ENCODE results near the gene U2SURP. TPM values are rescaled to one million over a fixed set of nuclear protein-coding genes. Genes with fewer than 3 reads are reported as not detected.

The U2SURP gene
- total and polyA plus RNA-seq, 2 donors (not counting 1 experiment from before 2014, with no cell fraction given), result 15.1 to 138 TPM

DNA sequence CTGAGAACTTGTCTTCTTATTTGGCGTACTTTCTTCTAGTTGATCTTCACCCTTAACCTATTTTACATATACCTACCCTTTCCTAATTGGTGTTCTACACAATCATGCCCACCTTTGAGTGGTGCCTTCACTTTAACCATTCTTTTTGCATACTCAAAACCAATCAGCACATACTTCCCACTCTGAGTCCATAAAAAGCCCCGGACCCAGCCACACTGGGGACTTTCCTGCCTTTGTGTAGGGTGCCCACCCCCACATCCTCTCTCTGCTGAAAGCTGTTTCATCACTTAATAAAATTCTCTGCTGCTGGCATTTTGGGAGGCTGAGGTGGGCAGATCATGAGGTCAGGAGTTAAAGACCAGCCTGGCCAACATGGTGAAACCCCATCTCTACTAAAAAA is 102.3 kb downstream of the U2SURP start:
- H3K9me3 Mint-ChIP-seq (ENCODE audit: insufficient read depth), result peaks cover 10% of the 10 kb centered on the region
- WGBS (ENCODE audit: insufficient coverage), result 71% methylated on average over 2 of the region's 2 CpGs
- DNase-seq (no peak), ATAC-seq (ENCODE audit: low read depth) (no peak)
- no peak overlapping the region for H3K4me3 Mint-ChIP-seq
- H3K4me1 Mint-ChIP-seq, result no peaks in the 10 kb centered on the region
- Histone ChIP-seq H3K27me3 (replicated peaks in 1 of 4; ENCODE audit: control extremely low read depth in 1 of 4, control insufficient read depth in 3 of 4, insufficient read depth in 4 of 4, low read length in 3 of 4) (peaks cover 0 to 6% (median 0%) of the 10 kb centered on the region in 4 experiments), H4K20me1 (ENCODE audit: control insufficient read depth, insufficient read depth, low read length, poor library complexity, severe bottlenecking) (no peaks in the 10 kb centered on the region), H3K9ac (ENCODE audit: low read length) (no peak overlapping the region), H3K4me1 (ENCODE audit: control insufficient read depth in 2 of 2, insufficient read depth in 2 of 2, low read length in 2 of 2) (no peaks in the 10 kb centered on the region), H2AFZ (ENCODE audit: insufficient read depth, low read depth, low read length, poor library complexity, severe bottlenecking) (no peak overlapping the region), H3K27ac (ENCODE audit: low read length in 2 of 2) (no peak overlapping the region), H3K9me3 (ENCODE audit: control extremely low read depth in 1 of 3, control insufficient read depth in 2 of 3, insufficient read depth in 1 of 3, low read length in 2 of 3) (peaks cover 2 to 27% (median 17%) of the 10 kb centered on the region in 3 donors), H3K36me3 (replicated peaks in 1 of 2; ENCODE audit: control extremely low read depth in 1 of 2, control insufficient read depth in 1 of 2, extremely low read depth in 1 of 2, insufficient read depth in 2 of 2, low read length in 1 of 2) (no peaks in the 10 kb centered on the region), H3K4me3 (ENCODE audit: control extremely low read depth in 1 of 5, extremely low read depth in 1 of 5, insufficient read depth in 1 of 5, low read depth in 2 of 5, low read length in 4 of 5) (no peak overlapping the region), H3K79me2 (ENCODE audit: control insufficient read depth, insufficient read depth, low read length) (no peaks in the 10 kb centered on the region), H3K4me2 (replicated peaks; ENCODE audit: low read depth, low read length, poor library complexity, severe bottlenecking) (no peak overlapping the region)
- ChIA-PET POLR2A (no interaction called here), CTCF (no interaction called here)
- no peak overlapping the region for H3K27ac Mint-ChIP-seq
- intact Hi-C loops (cut with micrococcal nuclease), result no loop called here
- H3K27me3 Mint-ChIP-seq, result peaks cover 5% of the 10 kb centered on the region
- TF ChIP-seq EZH2 (IDR thresholded peaks at IDR 0.05; ENCODE audit: borderline replicate concordance, insufficient read depth, low read depth, low read length, poor library complexity, severe bottlenecking), result no peak
- TF ChIP-seq, protein P1, sequence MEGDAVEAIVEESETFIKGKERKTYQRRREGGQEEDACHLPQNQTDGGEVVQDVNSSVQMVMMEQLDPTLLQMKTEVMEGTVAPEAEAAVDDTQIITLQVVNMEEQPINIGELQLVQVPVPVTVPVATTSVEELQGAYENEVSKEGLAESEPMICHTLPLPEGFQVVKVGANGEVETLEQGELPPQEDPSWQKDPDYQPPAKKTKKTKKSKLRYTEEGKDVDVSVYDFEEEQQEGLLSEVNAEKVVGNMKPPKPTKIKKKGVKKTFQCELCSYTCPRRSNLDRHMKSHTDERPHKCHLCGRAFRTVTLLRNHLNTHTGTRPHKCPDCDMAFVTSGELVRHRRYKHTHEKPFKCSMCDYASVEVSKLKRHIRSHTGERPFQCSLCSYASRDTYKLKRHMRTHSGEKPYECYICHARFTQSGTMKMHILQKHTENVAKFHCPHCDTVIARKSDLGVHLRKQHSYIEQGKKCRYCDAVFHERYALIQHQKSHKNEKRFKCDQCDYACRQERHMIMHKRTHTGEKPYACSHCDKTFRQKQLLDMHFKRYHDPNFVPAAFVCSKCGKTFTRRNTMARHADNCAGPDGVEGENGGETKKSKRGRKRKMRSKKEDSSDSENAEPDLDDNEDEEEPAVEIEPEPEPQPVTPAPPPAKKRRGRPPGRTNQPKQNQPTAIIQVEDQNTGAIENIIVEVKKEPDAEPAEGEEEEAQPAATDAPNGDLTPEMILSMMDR (IDR thresholded peaks at IDR 0.05), result no peak

DNA sequence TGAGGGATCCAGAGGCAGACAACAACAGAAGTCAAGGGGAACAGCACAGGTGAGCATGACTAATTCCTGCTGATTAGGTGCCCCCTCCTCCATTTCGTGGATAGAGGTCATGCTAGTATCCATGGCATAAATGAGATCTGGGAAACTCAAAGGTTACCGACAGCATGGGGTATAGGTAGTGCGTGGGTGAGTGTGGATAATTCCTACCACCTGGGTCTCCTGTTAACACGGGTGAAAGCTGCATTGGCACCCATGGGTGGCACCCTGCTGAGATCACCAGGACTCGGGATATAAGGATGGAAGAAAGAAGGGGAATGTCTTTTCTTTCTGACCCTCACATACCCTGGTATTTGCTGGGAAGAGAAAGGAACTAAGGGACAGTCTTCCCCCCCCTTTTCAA is 103.8 kb downstream of the U2SURP start:
- H3K9me3 Mint-ChIP-seq (ENCODE audit: insufficient read depth), result peaks cover 10% of the 10 kb centered on the region
- Histone ChIP-seq H3K27me3 (replicated peaks in 1 of 4; ENCODE audit: control extremely low read depth in 1 of 4, control insufficient read depth in 3 of 4, insufficient read depth in 4 of 4, low read length in 3 of 4) (peaks cover 0 to 6% (median 0%) of the 10 kb centered on the region in 4 experiments), H4K20me1 (ENCODE audit: control insufficient read depth, insufficient read depth, low read length, poor library complexity, severe bottlenecking) (no peaks in the 10 kb centered on the region), H3K9ac (ENCODE audit: low read length) (no peak overlapping the region), H3K79me2 (ENCODE audit: control insufficient read depth, insufficient read depth, low read length) (no peaks in the 10 kb centered on the region), H3K4me3 (ENCODE audit: control extremely low read depth in 1 of 5, extremely low read depth in 1 of 5, insufficient read depth in 1 of 5, low read depth in 2 of 5, low read length in 4 of 5) (no peak overlapping the region), H3K27ac (ENCODE audit: low read length in 2 of 2) (no peak overlapping the region), H3K4me1 (ENCODE audit: control insufficient read depth in 2 of 2, insufficient read depth in 2 of 2, low read length in 2 of 2) (no peaks in the 10 kb centered on the region), H3K4me2 (replicated peaks; ENCODE audit: low read depth, low read length, poor library complexity, severe bottlenecking) (no peak overlapping the region), H3K9me3 (ENCODE audit: control extremely low read depth in 1 of 3, control insufficient read depth in 2 of 3, insufficient read depth in 1 of 3, low read length in 2 of 3) (peaks cover 2 to 27% (median 17%) of the 10 kb centered on the region in 3 donors), H2AFZ (ENCODE audit: insufficient read depth, low read depth, low read length, poor library complexity, severe bottlenecking) (no peak overlapping the region), H3K36me3 (replicated peaks in 1 of 2; ENCODE audit: control extremely low read depth in 1 of 2, control insufficient read depth in 1 of 2, extremely low read depth in 1 of 2, insufficient read depth in 2 of 2, low read length in 1 of 2) (no peaks in the 10 kb centered on the region)
- H3K27ac Mint-ChIP-seq, result no peak overlapping the region
- no peak for ATAC-seq (ENCODE audit: low read depth)
- peaks cover 5% of the 10 kb centered on the region for H3K27me3 Mint-ChIP-seq
- no peak overlapping the region for H3K4me3 Mint-ChIP-seq
- intact Hi-C loops (cut with micrococcal nuclease), result no loop called here
- POLR2A ChIA-PET, result no interaction called here
- no peaks in the 10 kb centered on the region for H3K4me1 Mint-ChIP-seq
- DNase-seq, result no peak
- 67% methylated on average over 3 of the region's 5 CpGs for WGBS (ENCODE audit: insufficient coverage)
- TF ChIP-seq EZH2 (IDR thresholded peaks at IDR 0.05; ENCODE audit: borderline replicate concordance, insufficient read depth, low read depth, low read length, poor library complexity, severe bottlenecking), result no peak
- TF ChIP-seq, protein P1 (IDR thresholded peaks at IDR 0.05), result no peak
- CTCF ChIA-PET, result no interaction called here
